ENCODE measurements around the gene MPL.

MPL gene

DNA sequence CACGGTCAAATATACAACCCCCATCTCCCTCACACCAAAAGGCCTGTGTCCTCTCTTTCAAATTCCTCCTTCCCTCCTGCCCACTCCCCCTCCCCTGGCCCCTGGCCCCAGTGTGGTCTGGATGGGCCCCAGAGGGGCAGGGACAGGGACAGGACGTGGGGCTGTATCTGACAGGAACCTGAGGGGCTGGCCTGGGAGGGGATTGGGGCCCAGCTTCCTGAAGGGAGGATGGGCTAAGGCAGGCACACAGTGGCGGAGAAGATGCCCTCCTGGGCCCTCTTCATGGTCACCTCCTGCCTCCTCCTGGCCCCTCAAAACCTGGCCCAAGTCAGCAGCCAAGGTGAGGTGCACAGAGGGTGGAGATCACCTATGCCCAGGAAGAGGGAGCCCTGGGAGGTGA lies at the start of gene MPL:
Gene MPL, plus strand, starts transcription at position 231 of the 400 bp plus-strand sequence. Its CDS starts 31 bp downstream, at position 262.
- no peak for DNase-seq (ENCODE audit: low spot score)

DNA sequence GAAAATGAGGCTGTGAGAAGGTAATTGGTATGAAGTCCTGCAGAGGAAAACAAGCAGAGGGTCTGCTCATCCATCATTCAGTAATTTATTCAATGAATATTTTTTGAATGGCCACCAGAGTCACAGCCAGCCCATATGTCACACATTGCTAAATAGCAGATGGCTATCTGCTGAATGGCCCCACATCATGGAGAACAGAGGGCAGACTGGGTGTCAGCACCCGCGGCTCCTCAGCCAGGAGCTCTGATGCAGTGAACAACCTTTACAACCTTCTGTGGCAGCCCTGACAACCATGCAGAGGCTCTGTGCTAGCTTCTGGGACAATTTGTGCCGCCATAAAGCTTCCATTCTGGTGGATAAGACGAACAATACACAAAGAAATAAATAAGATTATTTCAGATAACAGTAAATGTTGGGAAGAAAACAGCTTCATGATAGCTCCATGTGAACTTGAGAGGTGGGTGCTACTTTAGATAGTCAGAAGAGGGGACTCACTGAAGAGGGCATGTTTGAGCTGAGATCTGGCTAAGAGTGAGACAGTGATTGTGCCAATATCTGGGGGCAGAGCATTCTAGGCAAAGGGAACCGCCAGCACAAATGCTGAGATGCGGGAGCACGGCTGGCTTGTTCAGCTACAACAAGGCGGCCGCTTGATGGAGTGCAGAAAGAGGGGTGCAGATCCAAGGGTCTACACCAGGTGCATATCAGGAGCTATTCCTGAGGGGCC lies 49.4 kb upstream of the MPL start:
- no peak for DNase-seq (ENCODE audit: low spot score)

DNA sequence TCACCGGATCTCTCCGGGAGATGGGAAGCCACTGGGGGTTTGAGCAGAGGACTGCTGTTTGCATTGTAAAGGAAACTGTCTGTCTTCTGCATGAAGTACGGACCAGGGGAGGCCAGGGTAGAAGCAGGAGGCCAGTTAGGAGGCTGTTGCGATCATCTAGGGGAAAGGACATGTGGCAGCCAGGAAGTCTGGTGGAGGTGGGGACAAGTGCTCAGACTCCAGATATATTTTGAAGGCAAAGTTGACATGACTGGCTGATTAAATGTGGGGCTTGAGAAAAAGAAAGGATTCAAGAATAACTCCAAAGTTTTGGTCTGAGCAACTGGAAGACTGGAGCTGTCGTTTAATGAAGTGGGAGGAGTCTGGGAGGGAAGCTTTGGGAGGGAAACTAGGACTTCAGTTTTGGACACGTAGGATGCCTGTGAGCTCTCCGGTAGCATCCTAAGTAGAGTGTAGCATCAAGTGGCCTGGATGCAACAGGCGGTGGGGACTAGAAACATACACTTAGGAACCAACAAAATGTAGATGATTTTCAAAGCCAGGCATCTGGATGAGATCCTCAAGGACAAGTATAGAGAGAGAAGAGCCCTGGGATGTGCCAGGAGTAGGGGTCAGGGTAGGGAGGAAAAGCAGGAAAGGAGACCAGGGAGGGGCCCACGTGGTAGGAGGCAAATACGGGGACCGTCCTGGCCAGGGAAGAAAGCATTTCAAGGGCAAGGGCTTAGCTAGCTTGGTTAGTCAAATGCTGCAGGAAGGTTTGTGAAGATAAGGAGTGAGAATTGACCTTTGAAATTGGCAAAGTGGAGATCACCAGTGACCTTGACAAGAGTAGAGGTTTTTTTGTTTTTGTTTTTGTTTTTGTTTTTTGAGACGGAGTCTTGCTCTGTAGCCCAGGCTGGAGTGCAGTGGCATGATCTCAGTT lies 48.6 kb upstream of the MPL start:
- DNase-seq (ENCODE audit: low spot score) = no peak

DNA sequence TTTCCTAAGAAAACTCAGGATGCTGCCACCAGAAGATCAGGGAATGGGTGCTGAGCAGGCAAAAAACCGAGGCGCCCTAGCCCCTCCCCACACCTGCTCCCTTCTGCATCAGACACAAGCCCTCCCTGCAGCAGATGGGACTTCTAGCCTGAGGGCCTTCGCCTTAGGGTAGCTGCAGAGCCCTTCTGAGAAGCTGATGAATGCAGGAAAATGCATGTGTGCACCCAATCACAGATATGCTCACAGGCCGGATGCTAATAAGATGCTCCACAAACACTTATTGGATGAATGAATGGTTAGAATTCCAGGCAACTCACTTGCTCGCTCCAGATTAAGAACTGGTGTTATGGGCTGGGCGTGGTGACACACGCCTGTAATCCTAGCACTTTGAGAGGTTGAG lies 45.4 kb upstream of the MPL start:
- DNase-seq (ENCODE audit: low spot score) = no peak

DNA sequence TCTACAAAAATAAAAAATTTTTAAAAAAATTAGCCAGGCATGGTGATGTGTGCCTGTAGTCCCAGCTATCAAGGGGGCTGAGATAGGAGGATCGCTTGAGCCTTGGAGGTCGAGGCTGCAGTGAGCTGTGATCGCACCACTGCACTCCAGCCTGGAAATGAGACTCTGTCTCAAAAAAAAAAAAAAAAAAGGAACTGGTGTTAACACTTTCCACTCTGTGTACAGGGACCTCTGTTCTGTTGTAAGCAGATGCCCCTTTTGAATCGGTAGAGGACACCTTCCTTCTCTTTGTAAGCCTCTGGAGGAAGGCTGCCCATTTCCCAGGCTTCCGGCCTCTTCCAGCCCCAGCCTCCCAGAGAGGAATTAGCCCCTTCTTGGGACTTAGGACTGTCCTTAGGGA lies 44.9 kb upstream of the MPL start:
- no peak for DNase-seq (ENCODE audit: low spot score)

DNA sequence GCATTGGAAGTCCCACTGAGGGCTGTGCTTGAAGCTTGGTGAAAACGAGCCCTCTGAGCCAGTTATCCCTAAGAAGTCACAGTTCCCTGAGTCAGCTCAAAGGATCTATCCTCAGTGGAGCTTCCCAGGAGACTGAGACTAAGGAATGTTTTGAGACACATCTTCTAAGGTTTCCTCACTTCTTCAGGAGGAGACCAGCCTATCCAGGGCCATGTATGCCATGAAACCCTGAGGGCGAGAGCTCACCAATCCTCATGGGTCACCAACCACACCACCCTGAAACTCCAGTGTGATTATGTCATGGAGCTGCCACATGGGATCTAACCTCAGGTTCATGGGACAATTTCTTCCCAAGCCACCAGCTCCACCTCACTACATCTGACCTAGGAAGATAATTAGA lies 44.4 kb upstream of the MPL start:
- no peak for DNase-seq (ENCODE audit: low spot score)

DNA sequence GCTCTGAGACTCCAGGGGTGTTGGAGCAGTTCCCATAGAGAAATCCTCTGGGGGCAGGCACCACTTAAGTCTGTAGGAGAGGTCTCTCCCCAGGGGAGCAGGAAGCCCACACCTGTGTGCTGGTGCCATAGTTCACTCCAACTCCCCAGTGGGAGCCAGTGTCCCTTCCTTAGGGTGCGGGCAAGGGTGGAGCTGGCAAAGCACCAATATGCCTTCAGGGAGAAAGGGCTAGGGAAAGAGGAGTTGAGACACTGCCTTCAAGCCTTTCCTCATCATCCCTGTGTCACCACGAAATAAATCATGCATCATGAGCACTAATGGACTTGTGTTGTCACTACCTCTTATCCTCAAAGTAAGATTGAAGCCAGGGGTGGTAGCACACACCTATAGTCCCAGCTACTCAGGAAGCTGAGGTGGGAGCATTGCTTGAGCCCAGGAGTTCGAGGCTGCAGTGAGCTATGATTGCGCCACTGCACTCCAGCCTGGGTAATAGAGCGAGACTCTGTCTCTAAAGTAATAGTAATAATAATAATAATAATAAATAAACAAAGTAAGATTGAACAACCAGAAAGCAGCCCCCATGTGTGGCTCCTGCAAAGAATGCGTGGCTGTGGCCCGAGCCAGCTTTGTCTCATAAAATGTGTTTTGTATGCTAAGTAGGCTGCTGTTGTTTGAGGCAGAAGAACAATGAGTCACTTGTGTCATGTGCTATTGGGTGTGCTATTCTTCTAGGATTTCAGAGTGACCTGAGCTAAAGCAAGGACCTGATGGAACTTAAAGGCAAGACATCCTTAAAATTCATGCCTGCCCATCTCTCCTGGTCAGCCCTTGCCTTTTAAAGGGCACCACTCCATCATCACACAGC lies 43.5 kb upstream of the MPL start:
- DNase-seq (ENCODE audit: low spot score) = peak; percentile 54

DNA sequence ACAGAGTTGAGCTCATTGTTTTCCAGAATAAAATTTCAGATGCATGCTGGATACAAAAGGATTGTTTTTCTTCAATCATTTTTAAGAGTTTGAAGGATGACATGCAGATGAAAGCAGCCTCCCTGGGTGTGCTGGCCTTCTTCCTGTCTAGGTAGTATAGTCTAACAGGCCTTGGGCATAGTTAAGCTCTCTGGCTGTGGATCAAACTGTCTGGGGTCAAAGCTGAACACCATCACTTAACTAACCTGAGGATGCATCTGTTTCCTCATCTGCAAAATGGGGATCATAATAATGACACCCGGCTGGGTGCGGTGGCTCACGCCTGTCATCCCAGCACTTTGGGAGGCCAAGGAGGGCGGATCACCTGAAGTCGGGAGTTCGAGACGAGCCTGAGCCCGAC lies 42.9 kb upstream of the MPL start:
- DNase-seq (ENCODE audit: low spot score) = no peak

DNA sequence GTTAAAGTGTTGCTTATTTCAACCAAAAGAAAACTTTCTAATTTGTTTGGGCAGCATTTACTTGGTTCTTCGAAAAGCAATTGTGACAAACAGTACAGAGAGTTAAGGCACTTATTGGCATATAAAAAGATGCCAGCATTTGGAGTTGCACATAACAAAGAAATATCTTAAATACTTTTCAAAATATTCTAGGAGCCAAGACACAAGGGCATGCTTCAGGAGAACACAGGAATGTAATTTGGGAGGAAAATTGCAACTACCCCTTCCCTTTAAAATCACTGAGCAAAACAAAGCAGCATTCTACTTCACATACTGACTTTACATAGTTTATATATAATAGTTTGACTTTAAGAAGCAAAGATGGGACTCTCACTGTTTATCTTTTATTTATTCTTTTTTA lies 41.4 kb upstream of the MPL start:
- DNase-seq (ENCODE audit: low spot score) = no peak

DNA sequence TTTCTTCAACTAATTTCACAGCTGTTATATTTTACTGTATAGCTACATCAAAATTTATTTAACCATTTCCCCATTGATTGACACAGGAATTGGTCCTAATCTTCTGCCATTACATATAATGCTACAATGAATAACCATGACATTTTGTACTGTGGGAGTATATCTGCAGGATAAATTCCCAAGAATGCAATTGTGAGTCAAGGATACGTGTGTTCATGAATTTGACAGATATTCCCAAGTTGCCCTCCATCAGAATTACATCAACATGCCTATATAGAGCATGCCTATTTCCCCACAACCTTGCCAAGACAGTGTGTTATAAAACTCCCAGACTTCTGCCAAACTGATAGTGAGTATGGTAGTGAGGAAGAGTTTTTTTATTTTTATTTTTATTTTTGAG lies 39.6 kb upstream of the MPL start:
- no peak for DNase-seq (ENCODE audit: low spot score)

DNA sequence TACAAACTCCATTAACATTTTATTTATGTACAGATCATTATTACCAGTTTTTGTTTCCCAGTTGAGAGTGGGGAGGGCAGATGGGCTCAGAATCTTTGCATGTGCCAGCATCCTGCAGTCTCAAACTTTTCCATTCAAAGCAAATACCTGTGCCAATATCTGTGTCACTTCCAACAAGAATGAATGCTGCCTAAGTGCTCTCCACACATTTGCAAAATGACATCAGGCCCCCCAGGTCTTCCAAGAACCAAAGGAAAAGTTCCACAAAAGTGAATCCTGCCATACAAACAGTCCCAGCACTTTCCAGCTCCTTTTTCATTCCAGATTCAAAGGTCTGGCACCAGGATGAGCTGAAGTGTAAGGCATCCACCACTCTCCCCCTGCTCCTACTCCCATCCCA lies 38.5 kb upstream of the MPL start:
- no peak for DNase-seq (ENCODE audit: low spot score)

DNA sequence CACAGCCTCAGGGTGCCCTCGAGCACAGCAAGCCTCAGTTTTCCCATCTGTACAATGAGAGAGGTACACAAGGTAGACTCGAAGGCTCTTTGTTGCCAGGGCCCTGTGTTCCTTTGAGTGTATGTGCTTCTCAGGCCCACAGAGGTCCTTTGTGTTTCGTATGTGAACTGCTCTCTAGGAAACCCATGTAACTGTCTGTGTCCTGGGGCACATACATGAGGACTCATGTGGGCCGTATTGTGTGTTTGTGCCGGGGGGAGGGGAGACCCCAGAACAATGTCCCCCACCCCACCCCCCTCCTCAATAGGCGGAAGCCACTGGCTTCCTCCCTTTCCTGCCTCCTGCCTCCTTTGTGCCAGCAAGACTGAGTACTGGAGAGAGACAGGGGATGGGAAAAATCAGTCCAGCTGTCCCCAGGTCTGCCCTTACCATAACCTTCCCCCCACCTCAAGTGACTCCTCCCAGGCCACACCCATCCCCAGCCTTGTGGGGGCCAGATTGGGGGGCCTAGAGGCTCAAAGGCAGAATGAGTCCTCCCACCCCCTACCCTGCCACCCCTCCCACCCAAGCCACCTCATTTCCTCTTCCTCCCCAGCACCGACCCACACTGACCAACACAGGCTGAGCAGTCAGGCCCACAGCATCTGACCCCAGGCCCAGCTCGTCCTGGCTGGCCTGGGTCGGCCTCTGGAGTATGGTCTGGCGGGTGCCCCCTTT lies 37.1 kb upstream of the MPL start, which contains the start of gene TIE1:
Gene TIE1, plus strand, starts transcription at position 605 of the 717 bp plus-strand sequence. Its CDS starts 90 bp downstream, at position 695.
- DNase-seq (ENCODE audit: low spot score) = no peak

DNA sequence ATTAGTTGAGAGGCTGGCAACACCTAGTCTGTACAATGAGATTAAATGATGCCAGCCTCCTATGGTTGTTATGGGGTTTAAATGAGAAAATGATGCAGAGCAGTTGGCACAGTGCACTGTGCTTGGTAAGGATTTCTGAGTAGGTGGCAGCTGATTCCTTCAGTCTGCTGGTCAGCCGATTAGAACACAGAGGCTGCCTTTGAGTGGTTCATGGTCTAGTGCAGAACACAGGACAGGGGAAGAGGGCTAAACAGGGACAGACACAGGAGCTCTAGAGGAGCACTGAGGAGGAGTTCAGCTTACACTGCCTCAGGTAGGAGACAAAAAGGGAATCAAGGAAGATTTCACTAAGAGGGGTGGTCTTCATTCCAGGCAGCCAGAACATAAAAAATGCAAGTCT lies 35.4 kb upstream of the MPL start:
- no peak for DNase-seq (ENCODE audit: low spot score)

DNA sequence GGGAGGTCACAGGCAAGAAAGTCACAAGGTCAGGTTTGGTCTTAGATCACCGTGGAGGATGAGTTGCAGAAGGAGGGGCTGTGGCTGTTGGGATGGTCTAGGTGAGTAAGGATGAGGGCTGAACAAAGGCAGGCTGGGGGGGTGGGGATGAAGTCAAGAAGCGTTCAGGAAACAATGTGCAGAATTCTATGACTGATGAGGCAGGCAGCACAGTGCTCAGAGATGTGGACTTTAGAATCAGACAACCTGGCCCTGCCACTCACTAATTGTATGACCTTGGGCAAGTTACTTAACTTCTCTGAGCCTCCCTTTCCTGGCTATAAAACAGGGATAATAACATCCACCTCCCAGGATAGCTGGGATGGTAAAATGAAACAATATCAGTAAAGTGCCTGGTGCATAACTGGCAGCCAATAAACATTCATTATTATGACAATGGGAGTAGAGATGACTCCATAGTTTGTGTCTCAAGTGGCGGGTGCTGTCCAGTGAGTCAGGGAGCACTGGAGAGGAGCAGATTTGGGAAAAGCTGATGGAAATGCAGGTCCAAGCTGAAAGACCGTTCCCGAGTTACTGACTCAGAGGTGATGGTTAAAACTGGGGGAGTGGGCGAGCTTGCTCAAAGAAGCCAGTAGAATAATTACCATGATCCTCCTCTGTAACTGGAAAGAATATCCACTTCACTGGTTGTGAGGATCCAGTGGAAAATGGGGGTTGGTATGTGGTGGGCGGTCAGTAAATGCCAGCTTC lies 34.7 kb upstream of the MPL start:
- DNase-seq (ENCODE audit: low spot score) = no peak

DNA sequence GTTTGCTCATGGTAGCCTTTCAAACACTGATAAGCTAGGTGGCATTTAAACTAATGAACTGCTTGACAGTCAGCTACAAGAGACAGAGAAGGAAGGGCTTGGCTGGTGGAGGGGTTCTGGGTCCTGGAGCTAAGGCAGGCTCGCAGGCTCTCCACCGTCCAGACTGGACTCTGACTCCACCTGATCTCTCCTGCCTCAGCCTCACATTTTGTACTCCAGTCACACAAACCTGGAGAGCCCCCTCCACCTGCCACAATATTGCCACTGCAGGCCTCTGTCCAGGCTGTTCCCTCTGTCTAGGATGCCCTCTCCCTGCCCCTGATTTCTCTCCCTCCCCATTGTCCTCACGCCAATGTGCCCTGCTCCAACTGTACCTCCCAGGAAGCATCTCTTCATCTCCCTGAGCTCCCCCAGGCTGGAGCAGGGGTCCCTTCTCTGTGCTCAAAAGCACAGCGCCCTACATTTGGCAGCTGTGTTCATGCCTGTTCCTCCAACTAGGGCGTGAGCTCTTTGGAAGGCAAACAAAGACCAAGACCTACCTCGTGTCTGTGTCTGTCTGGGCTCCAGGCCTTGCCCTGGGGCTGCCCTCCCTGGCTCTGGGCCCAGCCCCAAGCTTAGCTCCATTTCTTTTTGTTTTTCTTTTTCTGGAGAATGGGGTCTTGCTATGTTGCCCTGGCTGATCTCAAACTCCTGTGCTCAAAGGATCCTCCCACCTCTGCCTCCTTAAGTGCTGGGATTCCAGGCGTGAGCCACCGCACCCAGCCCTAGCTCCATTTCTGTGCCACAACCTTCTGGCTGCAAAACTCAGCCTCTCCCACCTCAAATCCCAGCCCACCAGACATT lies 33.9 kb upstream of the MPL start:
- DNase-seq (ENCODE audit: low spot score) = no peak

DNA sequence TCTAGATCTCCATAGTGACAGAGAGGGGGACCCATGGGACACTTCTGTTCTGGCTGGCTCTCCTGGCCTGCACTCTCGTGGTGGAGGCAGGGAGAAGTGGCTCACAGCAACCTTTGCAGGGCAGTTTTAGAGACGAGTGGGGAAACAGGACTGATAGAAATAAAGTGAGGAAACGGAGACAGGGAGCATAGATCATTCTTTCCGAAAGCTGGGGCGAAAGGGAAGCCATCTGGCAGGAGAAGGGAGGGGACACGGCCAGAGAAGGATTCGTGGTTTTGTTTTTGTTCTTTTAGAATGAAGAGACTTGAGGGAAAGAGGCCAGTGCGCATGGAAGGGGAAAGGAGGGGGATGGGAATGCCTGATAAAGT lies 33.3 kb upstream of the MPL start:
- no peak for DNase-seq (ENCODE audit: low spot score)

DNA sequence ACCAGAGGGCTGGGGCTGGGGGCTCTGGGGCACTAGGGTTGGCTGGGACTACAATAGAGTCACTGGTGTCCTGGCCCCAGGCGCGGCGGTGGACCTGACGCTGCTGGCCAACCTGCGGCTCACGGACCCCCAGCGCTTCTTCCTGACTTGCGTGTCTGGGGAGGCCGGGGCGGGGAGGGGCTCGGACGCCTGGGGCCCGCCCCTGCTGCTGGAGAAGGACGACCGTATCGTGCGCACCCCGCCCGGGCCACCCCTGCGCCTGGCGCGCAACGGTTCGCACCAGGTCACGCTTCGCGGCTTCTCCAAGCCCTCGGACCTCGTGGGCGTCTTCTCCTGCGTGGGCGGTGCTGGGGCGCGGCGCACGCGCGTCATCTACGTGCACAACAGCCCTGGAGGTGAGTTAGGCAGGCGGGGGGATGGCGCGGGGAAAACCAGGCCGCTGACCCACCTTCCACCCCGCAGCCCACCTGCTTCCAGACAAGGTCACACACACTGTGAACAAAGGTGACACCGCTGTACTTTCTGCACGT lies 32.8 kb upstream of the MPL start:
- no peak for DNase-seq (ENCODE audit: low spot score)

DNA sequence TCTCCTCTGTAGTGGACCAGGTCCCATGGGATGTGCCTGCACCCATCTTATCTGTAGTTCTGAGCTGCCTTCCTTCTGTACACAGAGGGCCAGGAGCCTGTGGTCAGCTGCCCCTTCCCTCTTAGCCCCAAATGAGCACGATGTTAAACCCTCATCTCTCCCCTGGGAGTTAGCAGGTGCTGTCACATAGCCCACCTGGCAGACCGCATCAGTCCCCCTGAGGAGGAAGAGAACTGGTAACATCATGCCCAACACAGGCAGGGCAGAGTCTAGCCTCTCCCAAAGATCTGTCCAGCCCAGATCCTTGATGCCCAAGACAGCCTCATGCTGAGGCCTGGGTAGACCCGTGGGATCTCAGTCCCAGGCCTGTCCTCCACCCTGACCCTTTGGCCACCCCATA lies 32.2 kb upstream of the MPL start:
- no peak for DNase-seq (ENCODE audit: low spot score)

DNA sequence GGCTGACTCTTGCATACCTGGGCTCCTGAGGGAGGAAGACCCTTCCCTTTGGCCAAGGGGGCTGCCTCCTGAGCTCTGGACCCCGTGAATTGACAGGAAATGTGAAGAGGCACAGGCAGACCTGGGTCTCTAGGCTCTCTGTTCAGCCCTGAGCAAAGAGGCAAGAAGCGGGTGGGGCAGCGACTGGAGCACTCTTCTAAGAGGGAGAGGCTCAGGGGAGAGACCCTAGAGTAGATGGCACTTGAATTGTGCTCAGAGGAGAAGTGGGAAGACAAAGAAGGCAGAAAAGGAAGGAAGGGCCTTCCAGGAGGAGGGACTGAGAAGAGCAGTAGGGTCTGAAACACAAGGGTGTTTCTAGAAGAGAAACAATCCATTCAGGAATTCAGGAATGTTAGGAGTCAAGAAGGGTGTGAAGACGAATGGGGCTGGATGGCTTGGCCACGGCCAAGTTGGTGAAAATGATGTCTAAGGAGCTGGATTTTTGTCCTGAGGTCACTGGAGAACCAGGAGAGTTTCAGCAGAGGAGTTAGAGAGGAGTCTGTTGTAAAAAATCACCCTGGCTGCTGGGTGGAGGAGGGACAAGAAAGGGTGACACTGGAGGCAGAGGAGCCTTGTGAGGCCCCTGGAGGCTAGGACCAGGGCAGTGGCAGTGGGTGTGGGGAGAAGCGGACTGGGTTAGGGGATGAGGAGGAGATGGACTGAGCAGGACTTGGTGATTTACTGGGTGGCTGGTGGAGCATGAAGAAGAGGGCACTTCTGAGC lies 31.5 kb upstream of the MPL start:
- no peak for DNase-seq (ENCODE audit: low spot score)

Data from SW480 (cell line).